WTC11 (cell line): Measurements from ENCODE around the gene FKBP11. TPM values are rescaled to one million over a fixed set of nuclear protein-coding genes. Genes with fewer than 3 reads are reported as not detected.
A peak's percentile ranks its signal among the peaks of the same experiment; 100 is the strongest.

ENCODE experiments used
- ATAC-seq: fragments of 200-7000 bp; cut with Tn5 transposase; 2 replicates; pipeline ENCODE4 v1.10.0; 2021; ENCODE audit warnings: mild to moderate bottlenecking, moderate library complexity
- CTCF ChIA-PET: fragments of 300-600 bp; sonication (Branson Sonifier 250); formaldehyde crosslinking; loops from one replicate; lab custom pipeline; 2021; ENCODE audit warnings: antibody characterized with exemption; lab: Charles Lee
- POLR2A ChIA-PET: fragments of 350-600 bp; sonication (Branson Sonifier 250); formaldehyde crosslinking; loops from one replicate; lab custom pipeline; 2021; ENCODE audit warnings: antibody characterized with exemption; lab: Charles Lee
- DNase-seq: peaks from one replicate; pipeline ENCODE4 v3.0.0; 2021; ENCODE audit warnings: low spot score
- H3K27ac Mint-ChIP-seq: 2 replicates; pipeline ENCODE4 v1.8.0; 2021; ENCODE audit warnings: mixed read lengths
- H3K27me3 Mint-ChIP-seq: 2 replicates; pipeline ENCODE4 v1.8.0; 2021; ENCODE audit warnings: low read depth, mild to moderate bottlenecking, moderate library complexity, mixed read lengths
- H3K36me3 Mint-ChIP-seq: 2 replicates; pipeline ENCODE4 v1.8.0; 2021; ENCODE audit warnings: mixed read lengths
- H3K4me1 Mint-ChIP-seq: 2 replicates; pipeline ENCODE4 v1.8.0; 2022; ENCODE audit warnings: mixed read lengths
- H3K4me3 Mint-ChIP-seq: 2 replicates; pipeline ENCODE4 v1.8.0; 2021; ENCODE audit warnings: mild to moderate bottlenecking, moderate library complexity, mixed read lengths
- H3K9me3 Mint-ChIP-seq: 2 replicates; pipeline ENCODE4 v1.8.0; 2021; ENCODE audit warnings: mixed read lengths
- ELF4 ChIP-seq: sonication (generic); formaldehyde crosslinking; IDR thresholded peaks from 2 replicates; pipeline ENCODE4 v1.8.1; 2022; ENCODE audit warnings: low read depth, mild to moderate bottlenecking, moderate library complexity, missing genetic modification reagents
- ESRRA ChIP-seq: sonication (generic); formaldehyde crosslinking; IDR thresholded peaks from 2 replicates; pipeline ENCODE4 v1.8.1; 2022; ENCODE audit warnings: mild to moderate bottlenecking, missing genetic modification reagents, borderline replicate concordance
- ETV6 ChIP-seq: sonication (generic); formaldehyde crosslinking; IDR thresholded peaks from 2 replicates; pipeline ENCODE4 v1.8.1; 2022; ENCODE audit warnings: mild to moderate bottlenecking, missing genetic modification reagents
- FOXJ3 ChIP-seq: sonication (generic); formaldehyde crosslinking; IDR thresholded peaks from 2 replicates; pipeline ENCODE4 v1.9.0; 2021; ENCODE audit warnings: missing genetic modification reagents, mild to moderate bottlenecking, borderline replicate concordance
- FOXK1 ChIP-seq: sonication (generic); formaldehyde crosslinking; IDR thresholded peaks from 2 replicates; pipeline ENCODE4 v1.8.0; 2022; ENCODE audit warnings: mild to moderate bottlenecking, moderate library complexity, missing genetic modification reagents
- HMGA2 ChIP-seq: fragments of 250-450 bp; sonication (Bioruptor Pico); IDR thresholded peaks from 2 replicates; pipeline ENCODE4 v1.4.0; 2021; ENCODE audit warnings: mild to moderate bottlenecking, moderate library complexity
- KAT7 ChIP-seq: sonication (generic); formaldehyde crosslinking; IDR thresholded peaks from 2 replicates; pipeline ENCODE4 v1.8.1; 2023; ENCODE audit warnings: missing genetic modification reagents, mild to moderate bottlenecking, borderline replicate concordance
- MXD4 ChIP-seq: fragments of 250-450 bp; sonication (Bioruptor Pico); IDR thresholded peaks from 2 replicates; pipeline ENCODE4 v1.8.0; 2021; ENCODE audit warnings: mild to moderate bottlenecking, moderate library complexity, borderline replicate concordance
- MYBL2 ChIP-seq: sonication (generic); formaldehyde crosslinking; IDR thresholded peaks from 2 replicates; pipeline ENCODE4 v1.8.1; 2023; ENCODE audit warnings: mild to moderate bottlenecking, moderate library complexity, missing genetic modification reagents
- NR2C2 ChIP-seq: sonication (generic); formaldehyde crosslinking; IDR thresholded peaks from 2 replicates; pipeline ENCODE4 v1.8.0; 2022; ENCODE audit warnings: mild to moderate bottlenecking, missing genetic modification reagents
- OVOL2 ChIP-seq: fragments of 250-450 bp; sonication (Bioruptor Pico); IDR thresholded peaks from 2 replicates; pipeline ENCODE4 v1.9.0; 2021; ENCODE audit warnings: mild to moderate bottlenecking, borderline replicate concordance
- SMAD3 ChIP-seq: sonication (generic); formaldehyde crosslinking; IDR thresholded peaks from 2 replicates; pipeline ENCODE4 v1.8.0; 2022; ENCODE audit warnings: missing genetic modification reagents, mild to moderate bottlenecking, borderline replicate concordance
- ZNF138 ChIP-seq: sonication (generic); formaldehyde crosslinking; conservative IDR thresholded peaks from 2 replicates; pipeline ENCODE4 v1.8.1; 2022; ENCODE audit warnings: mild to moderate bottlenecking, moderate library complexity, missing genetic modification reagents
- ZNF232 ChIP-seq: sonication (generic); formaldehyde crosslinking; IDR thresholded peaks from 2 replicates; pipeline ENCODE4 v1.8.0; 2022; ENCODE audit warnings: mild to moderate bottlenecking, missing genetic modification reagents
- total RNA-seq: library from RNA; stranded (reverse); gene quantifications from 3 replicates; pipeline ENCODE4 v1.2.3, GENCODE V29; 2021
- TF ChIP-seq, protein P1 (sequence below): fragments of 250-450 bp; sonication (Bioruptor Pico); IDR thresholded peaks from 2 replicates; pipeline ENCODE4 v1.8.0; 2021; ENCODE audit warnings: mild to moderate bottlenecking
- TF ChIP-seq, protein P2 (sequence below): fragments of 250-450 bp; sonication (Bioruptor Pico); IDR thresholded peaks from 2 replicates; pipeline ENCODE4 v2.1.2; 2022; ENCODE audit warnings: mild to moderate bottlenecking, moderate library complexity
- TF ChIP-seq, protein P3 (sequence below): fragments of 200-600 bp; IDR thresholded peaks from 2 replicates; pipeline ENCODE4 v1.8.0; 2022; ENCODE audit warnings: antibody characterized with exemption
- TF ChIP-seq, protein P4 (sequence below): fragments of 250-450 bp; sonication (Bioruptor Pico); IDR thresholded peaks from 2 replicates; pipeline ENCODE4 v1.9.0; 2021; ENCODE audit warnings: mild to moderate bottlenecking, borderline replicate concordance
- TF ChIP-seq, protein P5 (sequence below): fragments of 250-450 bp; sonication (Bioruptor Pico); IDR thresholded peaks from 2 replicates; pipeline ENCODE4 v1.9.0; 2021; ENCODE audit warnings: mild to moderate bottlenecking
- TF ChIP-seq, protein P6 (sequence below): sonication (generic); formaldehyde crosslinking; conservative IDR thresholded peaks from 2 replicates; pipeline ENCODE4 v1.8.1; 2022; ENCODE audit warnings: mild to moderate bottlenecking, missing genetic modification reagents
- TF ChIP-seq, protein P7 (sequence below): fragments of 250-450 bp; sonication (Bioruptor Pico); IDR thresholded peaks from 2 replicates; pipeline ENCODE4 v1.9.0; 2021; ENCODE audit warnings: mild to moderate bottlenecking

Gene FKBP11
- total RNA-seq, 1 experiment from 2014 or later: 64.5 TPM

DNA sequence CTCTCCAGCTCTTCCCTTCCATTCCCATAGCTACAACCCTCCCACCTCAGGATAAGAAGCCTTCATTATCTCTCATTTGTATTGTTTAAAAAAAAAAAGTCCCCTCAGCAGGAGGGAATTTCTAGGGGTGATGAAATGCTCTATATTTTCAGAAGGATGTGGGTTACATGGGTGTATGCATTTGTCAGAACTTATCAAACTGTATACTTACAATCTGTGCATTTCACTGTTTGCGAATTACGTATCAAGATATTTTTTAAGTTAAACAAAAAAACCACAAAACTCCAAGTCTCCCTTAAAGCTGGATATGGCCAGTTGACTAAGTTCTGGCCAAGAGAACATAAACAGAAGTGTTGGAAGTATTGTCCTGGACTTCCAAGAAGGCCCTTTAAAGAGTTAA, 2.0 kb upstream of the FKBP11 start:
- POLR2A ChIA-PET: interaction anchor here (0.7 kb wide), 1 partner anchor 44 kb away, joined by 3 read pairs; no protein-coding TSS in a partner anchor
- CTCF ChIA-PET: interaction anchor here (0.8 to 3.3 kb wide), 3 partner anchors 9 to 74 kb away, joined by 4 to 35 read pairs (median 9); a partner anchor contains a TSS
- H3K4me3 Mint-ChIP-seq: no peak overlapping the region
- no peak for TF ChIP-seq ZNF138
- TF ChIP-seq, protein P1, sequence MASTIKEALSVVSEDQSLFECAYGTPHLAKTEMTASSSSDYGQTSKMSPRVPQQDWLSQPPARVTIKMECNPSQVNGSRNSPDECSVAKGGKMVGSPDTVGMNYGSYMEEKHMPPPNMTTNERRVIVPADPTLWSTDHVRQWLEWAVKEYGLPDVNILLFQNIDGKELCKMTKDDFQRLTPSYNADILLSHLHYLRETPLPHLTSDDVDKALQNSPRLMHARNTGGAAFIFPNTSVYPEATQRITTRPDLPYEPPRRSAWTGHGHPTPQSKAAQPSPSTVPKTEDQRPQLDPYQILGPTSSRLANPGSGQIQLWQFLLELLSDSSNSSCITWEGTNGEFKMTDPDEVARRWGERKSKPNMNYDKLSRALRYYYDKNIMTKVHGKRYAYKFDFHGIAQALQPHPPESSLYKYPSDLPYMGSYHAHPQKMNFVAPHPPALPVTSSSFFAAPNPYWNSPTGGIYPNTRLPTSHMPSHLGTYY (CRISPR knock-in tag): no peak
- TF ChIP-seq, protein P2, sequence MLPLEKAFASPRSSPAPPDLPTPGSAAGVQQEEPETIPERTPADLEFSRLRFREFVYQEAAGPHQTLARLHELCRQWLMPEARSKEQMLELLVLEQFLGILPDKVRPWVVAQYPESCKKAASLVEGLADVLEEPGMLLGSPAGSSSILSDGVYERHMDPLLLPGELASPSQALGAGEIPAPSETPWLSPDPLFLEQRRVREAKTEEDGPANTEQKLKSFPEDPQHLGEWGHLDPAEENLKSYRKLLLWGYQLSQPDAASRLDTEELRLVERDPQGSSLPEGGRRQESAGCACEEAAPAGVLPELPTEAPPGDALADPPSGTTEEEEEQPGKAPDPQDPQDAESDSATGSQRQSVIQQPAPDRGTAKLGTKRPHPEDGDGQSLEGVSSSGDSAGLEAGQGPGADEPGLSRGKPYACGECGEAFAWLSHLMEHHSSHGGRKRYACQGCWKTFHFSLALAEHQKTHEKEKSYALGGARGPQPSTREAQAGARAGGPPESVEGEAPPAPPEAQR (CRISPR knock-in tag): no peak
- TF ChIP-seq, protein P3, sequence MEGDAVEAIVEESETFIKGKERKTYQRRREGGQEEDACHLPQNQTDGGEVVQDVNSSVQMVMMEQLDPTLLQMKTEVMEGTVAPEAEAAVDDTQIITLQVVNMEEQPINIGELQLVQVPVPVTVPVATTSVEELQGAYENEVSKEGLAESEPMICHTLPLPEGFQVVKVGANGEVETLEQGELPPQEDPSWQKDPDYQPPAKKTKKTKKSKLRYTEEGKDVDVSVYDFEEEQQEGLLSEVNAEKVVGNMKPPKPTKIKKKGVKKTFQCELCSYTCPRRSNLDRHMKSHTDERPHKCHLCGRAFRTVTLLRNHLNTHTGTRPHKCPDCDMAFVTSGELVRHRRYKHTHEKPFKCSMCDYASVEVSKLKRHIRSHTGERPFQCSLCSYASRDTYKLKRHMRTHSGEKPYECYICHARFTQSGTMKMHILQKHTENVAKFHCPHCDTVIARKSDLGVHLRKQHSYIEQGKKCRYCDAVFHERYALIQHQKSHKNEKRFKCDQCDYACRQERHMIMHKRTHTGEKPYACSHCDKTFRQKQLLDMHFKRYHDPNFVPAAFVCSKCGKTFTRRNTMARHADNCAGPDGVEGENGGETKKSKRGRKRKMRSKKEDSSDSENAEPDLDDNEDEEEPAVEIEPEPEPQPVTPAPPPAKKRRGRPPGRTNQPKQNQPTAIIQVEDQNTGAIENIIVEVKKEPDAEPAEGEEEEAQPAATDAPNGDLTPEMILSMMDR: no peak
- TF ChIP-seq OVOL2 (CRISPR knock-in tag): no peak
- TF ChIP-seq MYBL2 (CRISPR knock-in tag): no peak
- TF ChIP-seq, protein P4, sequence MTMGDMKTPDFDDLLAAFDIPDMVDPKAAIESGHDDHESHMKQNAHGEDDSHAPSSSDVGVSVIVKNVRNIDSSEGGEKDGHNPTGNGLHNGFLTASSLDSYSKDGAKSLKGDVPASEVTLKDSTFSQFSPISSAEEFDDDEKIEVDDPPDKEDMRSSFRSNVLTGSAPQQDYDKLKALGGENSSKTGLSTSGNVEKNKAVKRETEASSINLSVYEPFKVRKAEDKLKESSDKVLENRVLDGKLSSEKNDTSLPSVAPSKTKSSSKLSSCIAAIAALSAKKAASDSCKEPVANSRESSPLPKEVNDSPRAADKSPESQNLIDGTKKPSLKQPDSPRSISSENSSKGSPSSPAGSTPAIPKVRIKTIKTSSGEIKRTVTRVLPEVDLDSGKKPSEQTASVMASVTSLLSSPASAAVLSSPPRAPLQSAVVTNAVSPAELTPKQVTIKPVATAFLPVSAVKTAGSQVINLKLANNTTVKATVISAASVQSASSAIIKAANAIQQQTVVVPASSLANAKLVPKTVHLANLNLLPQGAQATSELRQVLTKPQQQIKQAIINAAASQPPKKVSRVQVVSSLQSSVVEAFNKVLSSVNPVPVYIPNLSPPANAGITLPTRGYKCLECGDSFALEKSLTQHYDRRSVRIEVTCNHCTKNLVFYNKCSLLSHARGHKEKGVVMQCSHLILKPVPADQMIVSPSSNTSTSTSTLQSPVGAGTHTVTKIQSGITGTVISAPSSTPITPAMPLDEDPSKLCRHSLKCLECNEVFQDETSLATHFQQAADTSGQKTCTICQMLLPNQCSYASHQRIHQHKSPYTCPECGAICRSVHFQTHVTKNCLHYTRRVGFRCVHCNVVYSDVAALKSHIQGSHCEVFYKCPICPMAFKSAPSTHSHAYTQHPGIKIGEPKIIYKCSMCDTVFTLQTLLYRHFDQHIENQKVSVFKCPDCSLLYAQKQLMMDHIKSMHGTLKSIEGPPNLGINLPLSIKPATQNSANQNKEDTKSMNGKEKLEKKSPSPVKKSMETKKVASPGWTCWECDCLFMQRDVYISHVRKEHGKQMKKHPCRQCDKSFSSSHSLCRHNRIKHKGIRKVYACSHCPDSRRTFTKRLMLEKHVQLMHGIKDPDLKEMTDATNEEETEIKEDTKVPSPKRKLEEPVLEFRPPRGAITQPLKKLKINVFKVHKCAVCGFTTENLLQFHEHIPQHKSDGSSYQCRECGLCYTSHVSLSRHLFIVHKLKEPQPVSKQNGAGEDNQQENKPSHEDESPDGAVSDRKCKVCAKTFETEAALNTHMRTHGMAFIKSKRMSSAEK (CRISPR knock-in tag): no peak
- TF ChIP-seq, protein P5, sequence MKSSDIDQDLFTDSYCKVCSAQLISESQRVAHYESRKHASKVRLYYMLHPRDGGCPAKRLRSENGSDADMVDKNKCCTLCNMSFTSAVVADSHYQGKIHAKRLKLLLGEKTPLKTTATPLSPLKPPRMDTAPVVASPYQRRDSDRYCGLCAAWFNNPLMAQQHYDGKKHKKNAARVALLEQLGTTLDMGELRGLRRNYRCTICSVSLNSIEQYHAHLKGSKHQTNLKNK (CRISPR knock-in tag): no peak
- no peak for TF ChIP-seq ETV6 (CRISPR knock-in tag)
- TF ChIP-seq, protein P6, sequence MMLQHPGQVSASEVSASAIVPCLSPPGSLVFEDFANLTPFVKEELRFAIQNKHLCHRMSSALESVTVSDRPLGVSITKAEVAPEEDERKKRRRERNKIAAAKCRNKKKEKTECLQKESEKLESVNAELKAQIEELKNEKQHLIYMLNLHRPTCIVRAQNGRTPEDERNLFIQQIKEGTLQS (CRISPR knock-in tag): no peak
- TF ChIP-seq ZNF232 (CRISPR knock-in tag): no peak
- TF ChIP-seq, all 79 proteins: peak for 0
- no peaks in the 10 kb centered on the region; the same call in 1 of the 2 replicates for H3K27me3 Mint-ChIP-seq
- ATAC-seq: no peak
- peak overlapping the region; percentile 84 for H3K27ac Mint-ChIP-seq
- peaks cover 15% of the 10 kb centered on the region for H3K4me1 Mint-ChIP-seq
- no peaks in the 10 kb centered on the region for H3K9me3 Mint-ChIP-seq
- no peak for DNase-seq
- peaks cover 38% of the 10 kb centered on the region for H3K36me3 Mint-ChIP-seq

DNA sequence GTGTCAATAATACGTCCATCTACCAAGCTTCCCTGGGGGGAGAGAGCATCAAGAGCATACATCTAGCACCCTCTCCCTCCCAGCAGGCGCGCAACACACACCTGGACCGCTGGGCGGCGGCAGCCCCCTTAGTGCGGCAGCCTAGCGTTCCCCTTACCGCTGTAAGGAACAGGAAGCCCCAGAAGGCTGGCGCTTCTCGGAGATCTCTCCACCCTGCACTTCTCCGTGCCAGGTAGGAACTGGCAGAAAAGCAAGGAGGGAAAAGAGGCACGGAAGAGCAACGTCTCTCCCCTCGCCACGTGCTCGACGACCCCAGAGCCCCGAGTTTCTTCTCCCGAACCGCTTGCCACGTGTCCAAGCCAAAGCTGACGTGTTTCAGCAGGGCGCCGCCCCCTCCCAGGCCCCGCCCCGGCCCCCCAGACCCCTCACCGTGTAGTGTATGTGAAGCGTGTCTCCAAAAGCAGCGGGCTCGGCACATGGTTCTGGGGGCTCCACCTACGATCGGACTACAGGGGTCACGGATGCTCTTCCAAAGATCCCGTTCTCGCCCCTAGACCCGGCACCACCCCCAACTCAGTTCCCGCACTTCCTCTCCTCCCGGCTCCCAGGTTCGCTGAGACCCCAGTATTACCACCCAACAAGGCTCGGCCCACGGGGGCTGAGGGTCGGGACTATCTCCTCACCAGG, 532 bp downstream of the FKBP11 start:
- peak overlapping the region; percentile 80 for H3K27ac Mint-ChIP-seq
- H3K4me1 Mint-ChIP-seq: peaks cover 15% of the 10 kb centered on the region
- CTCF ChIA-PET: interaction anchor here (0.6 to 6.3 kb wide), 25 partner anchors 11 to 209 kb away, joined by 3 to 52 read pairs (median 5); partner anchors contain the start of genes ARF3, WNT1 and WNT10B
- TF ChIP-seq, protein P7, sequence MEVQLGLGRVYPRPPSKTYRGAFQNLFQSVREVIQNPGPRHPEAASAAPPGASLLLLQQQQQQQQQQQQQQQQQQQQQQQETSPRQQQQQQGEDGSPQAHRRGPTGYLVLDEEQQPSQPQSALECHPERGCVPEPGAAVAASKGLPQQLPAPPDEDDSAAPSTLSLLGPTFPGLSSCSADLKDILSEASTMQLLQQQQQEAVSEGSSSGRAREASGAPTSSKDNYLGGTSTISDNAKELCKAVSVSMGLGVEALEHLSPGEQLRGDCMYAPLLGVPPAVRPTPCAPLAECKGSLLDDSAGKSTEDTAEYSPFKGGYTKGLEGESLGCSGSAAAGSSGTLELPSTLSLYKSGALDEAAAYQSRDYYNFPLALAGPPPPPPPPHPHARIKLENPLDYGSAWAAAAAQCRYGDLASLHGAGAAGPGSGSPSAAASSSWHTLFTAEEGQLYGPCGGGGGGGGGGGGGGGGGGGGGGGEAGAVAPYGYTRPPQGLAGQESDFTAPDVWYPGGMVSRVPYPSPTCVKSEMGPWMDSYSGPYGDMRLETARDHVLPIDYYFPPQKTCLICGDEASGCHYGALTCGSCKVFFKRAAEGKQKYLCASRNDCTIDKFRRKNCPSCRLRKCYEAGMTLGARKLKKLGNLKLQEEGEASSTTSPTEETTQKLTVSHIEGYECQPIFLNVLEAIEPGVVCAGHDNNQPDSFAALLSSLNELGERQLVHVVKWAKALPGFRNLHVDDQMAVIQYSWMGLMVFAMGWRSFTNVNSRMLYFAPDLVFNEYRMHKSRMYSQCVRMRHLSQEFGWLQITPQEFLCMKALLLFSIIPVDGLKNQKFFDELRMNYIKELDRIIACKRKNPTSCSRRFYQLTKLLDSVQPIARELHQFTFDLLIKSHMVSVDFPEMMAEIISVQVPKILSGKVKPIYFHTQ (CRISPR knock-in tag): no peak
- TF ChIP-seq FOXJ3 (CRISPR knock-in tag) (no peak), KAT7 (CRISPR knock-in tag) (no peak; the same call in 1 of the 2 replicates), ESRRA (CRISPR knock-in tag) (no peak), HMGA2 (no peak), ELF4 (CRISPR knock-in tag) (no peak), MXD4 (no peak), NR2C2 (CRISPR knock-in tag) (no peak), FOXK1 (CRISPR knock-in tag) (no peak), SMAD3 (CRISPR knock-in tag) (no peak)

More for the DNA sequence above, 532 bp downstream of the FKBP11 start:
- Mint-ChIP-seq H3K9me3 (no peaks in the 10 kb centered on the region), H3K36me3 (peaks cover 35% of the 10 kb centered on the region), H3K27me3 (no peaks in the 10 kb centered on the region; the same call in 1 of the 2 replicates), H3K4me3 (peak overlapping the region; percentile 82)
- ATAC-seq (peak; percentile 69), DNase-seq (peak; percentile 69)
- POLR2A ChIA-PET: interaction anchor here (0.5 to 1.6 kb wide), 4 partner anchors 33 to 179 kb away, joined by 3 to 10 read pairs (median 4); partner anchors contain the start of gene ARF3
